Gastrocnemius medialis (tissue), 4 donors: ENCODE data around the gene SLC25A30. TPM values are rescaled to one million over a fixed set of nuclear protein-coding genes. Genes with fewer than 3 reads are reported as not detected.
A peak's percentile ranks its signal among the peaks of the same experiment; 100 is the strongest.

Experiments
- ATAC-seq, 2 donors: fragments of 150-250 bp; one replicate each; pipeline ENCODE4 v1.9.1; 2016
- DNase-seq, 2 donors: peaks; one replicate each; pipeline ENCODE4 v3.0.0-alpha.2; 2019
- H3K27ac ChIP-seq, 4 donors: fragments of 200-600 bp; sonication (generic); 1 replicate in 1 of 4; 2 replicates in 3 of 4; pipeline ENCODE4 v1.5.1; 2016 to 2018; ENCODE audit warnings: mild to moderate bottlenecking in 2 of 4, moderate library complexity in 1 of 4
- H3K27me3 ChIP-seq, 3 donors: fragments of 200-600 bp; sonication (generic) in 2 of 3; 1 replicate in 1 of 3; 2 replicates in 2 of 3; pipeline versions ENCODE4 v1.5.1 to v1.6.0; 2016 to 2019; ENCODE audit warnings: mild to moderate bottlenecking in 1 of 3, moderate library complexity in 1 of 3
- H3K36me3 ChIP-seq, 2 donors: fragments of 200-600 bp; sonication (generic) in 1 of 2; one replicate each; pipeline ENCODE4 v1.5.1; 2017 to 2018
- H3K4me1 ChIP-seq, 2 donors: fragments of 200-600 bp; sonication (generic) in 1 of 2; one replicate each; pipeline ENCODE4 v1.5.1; 2016 to 2017; ENCODE audit warnings: mild to moderate bottlenecking in 2 of 2
- H3K4me3 ChIP-seq, 4 donors: fragments of 200-600 bp; sonication (generic) in 3 of 4; 1 replicate in 1 of 4; 2 replicates in 3 of 4; pipeline ENCODE4 v1.5.1; 2016 to 2019; ENCODE audit warnings: mild to moderate bottlenecking in 2 of 4
- H3K9me3 ChIP-seq, 3 donors: fragments of 200-600 bp; sonication (generic) in 2 of 3; 1 replicate in 1 of 3; 2 replicates in 2 of 3; pipeline ENCODE4 v1.5.1; 2016 to 2019
- POLR2A ChIP-seq, 2 donors: fragments of 450-650 bp; IDR thresholded peaks; one replicate each; pipeline ENCODE4 v1.6.1; 2017; ENCODE audit warnings: antibody characterized with exemption in 2 of 2, mild to moderate bottlenecking in 2 of 2, moderate library complexity in 2 of 2
- in situ Hi-C, 4 donors: fragments of 200-750 bp; cut with MboI; loops; one replicate each; pipeline versions ENCODE4 v1.15.0 to v1.8.0; 2017; ENCODE audit warnings: low sequenced_read_pairs in 4 of 4
- intact Hi-C: fragments of 100-400 bp; cut with DNase I; formaldehyde crosslinking; loops from one replicate; pipeline ENCODE4 v1.15.1; 2023; ENCODE audit warnings: low total_unique reads
- total RNA-seq, 4 donors: library from RNA; depleted of rRNA; stranded (reverse); fragments of >200 nt; gene quantifications; one replicate each; pipeline versions ENCODE4 v1.1.0 to v1.2.3, GENCODE V29; 2016
- TF ChIP-seq, protein P1 (sequence below), 5 experiments: fragments of 450-650 bp in 3 of 5; fragments of 200-600 bp in 2 of 5; sonication (generic) in 2 of 5; IDR thresholded peaks in 4 of 5; conservative IDR thresholded peaks in 1 of 5; 1 replicate in 4 of 5; 2 replicates in 1 of 5; pipeline ENCODE4 v1.5.1; 2016 to 2019; ENCODE audit warnings: antibody characterized with exemption in 5 of 5, mild to moderate bottlenecking in 3 of 5, moderate library complexity in 3 of 5

Gene SLC25A30
- total RNA-seq, 4 donors from 2014 or later = 4.2 to 27.1 (median 14.6) TPM

DNA sequence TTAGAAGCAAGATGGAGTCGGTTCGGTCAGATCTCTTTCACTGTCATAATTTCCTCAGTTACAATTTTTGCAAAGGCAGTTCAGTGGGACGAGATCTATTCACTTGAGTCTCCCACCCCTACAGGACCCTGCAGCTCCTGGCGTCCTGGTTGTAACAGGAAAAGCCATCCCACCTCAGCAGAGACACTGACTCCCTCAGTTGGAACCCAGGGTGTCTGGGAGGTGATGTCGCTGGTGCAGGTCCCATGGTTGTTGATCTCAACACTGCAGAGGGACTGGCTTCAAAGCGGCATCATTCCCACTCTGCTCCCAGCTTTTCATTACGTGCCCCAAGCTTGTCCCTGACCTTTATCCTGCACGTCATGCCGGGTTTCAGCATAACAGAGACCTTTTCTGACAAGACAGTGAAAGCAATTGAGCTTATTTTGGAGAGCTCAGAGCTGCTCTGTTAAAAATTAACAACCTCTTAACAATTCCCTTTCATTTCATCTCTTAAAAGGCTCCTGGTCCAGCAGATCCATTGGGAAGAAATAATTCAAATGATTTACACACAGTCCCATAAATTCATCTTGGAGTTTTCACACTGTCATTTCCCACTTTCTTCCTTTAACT is 29.0 kb upstream of the SLC25A30 start:
- Histone ChIP-seq H3K27me3 (no peaks in the 10 kb centered on the region), H3K9me3 (no peaks in the 10 kb centered on the region), H3K4me3 (no peak overlapping the region), H3K36me3 (no peaks in the 10 kb centered on the region), H3K27ac (no peak overlapping the region), H3K4me1 (no peaks in the 10 kb centered on the region)
- ATAC-seq (no peak), DNase-seq (no peak)
- intact Hi-C loops = no loop called here
- in situ Hi-C loops = no loop called here
- TF ChIP-seq, protein P1, sequence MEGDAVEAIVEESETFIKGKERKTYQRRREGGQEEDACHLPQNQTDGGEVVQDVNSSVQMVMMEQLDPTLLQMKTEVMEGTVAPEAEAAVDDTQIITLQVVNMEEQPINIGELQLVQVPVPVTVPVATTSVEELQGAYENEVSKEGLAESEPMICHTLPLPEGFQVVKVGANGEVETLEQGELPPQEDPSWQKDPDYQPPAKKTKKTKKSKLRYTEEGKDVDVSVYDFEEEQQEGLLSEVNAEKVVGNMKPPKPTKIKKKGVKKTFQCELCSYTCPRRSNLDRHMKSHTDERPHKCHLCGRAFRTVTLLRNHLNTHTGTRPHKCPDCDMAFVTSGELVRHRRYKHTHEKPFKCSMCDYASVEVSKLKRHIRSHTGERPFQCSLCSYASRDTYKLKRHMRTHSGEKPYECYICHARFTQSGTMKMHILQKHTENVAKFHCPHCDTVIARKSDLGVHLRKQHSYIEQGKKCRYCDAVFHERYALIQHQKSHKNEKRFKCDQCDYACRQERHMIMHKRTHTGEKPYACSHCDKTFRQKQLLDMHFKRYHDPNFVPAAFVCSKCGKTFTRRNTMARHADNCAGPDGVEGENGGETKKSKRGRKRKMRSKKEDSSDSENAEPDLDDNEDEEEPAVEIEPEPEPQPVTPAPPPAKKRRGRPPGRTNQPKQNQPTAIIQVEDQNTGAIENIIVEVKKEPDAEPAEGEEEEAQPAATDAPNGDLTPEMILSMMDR (IDR thresholded peaks at IDR 0.05 in 4 of 5, conservative IDR thresholded peaks at IDR 0.05 in 1 of 5) = no peak
- TF ChIP-seq POLR2A (IDR thresholded peaks at IDR 0.05) = no peak

DNA sequence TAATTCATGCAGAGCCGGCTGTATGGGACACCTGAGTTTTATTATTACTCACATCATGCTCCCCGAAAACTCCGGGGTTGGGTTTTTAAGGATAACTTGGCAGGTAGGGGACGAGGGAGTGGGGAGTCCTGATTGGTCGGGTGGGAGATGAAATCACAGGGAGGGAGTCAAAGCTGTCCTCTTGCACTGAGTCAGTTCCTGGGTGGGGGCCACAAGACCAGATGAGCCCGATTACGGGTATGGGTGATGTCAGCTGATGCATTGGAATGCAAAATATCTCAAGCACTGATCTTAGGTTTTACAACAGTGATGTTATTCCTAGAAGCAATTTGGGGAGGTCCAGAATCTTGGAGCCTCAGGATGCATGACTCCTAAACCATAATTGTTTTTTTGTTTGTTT is 28.0 kb upstream of the SLC25A30 start:
- no peak for ATAC-seq
- no peak for TF ChIP-seq POLR2A (IDR thresholded peaks at IDR 0.05)
- TF ChIP-seq, protein P1 (IDR thresholded peaks at IDR 0.05 in 4 of 5, conservative IDR thresholded peaks at IDR 0.05 in 1 of 5) = no peak
- Histone ChIP-seq H3K4me1 (peaks cover 7 to 9% of the 10 kb centered on the region in 2 donors), H3K27me3 (no peaks in the 10 kb centered on the region), H3K4me3 (no peak overlapping the region), H3K27ac (no peak overlapping the region), H3K36me3 (no peaks in the 10 kb centered on the region), H3K9me3 (no peaks in the 10 kb centered on the region)
- no peak for DNase-seq
- in situ Hi-C loops (no loop called here), intact Hi-C loops (no loop called here)

DNA sequence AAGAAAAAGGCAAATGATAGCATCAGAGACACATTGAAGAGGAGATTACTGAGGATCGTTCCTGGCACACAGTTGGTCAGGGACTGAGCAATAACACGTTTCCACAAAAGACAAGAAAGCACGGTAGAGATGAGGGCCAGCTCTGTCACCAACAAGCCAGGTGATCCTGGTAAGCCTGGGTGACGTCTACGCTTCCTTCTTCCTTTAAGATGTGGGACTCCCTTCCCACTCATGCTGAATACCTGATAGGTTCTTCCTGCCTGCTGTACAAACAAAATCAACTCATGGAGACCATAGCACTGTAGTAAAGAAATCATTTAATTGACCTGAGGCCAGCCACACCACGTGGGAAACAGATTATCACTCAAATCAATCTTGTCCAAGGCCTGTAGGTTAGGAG is 26.9 kb upstream of the SLC25A30 start:
- intact Hi-C loops = no loop called here
- Histone ChIP-seq H3K4me1 (peaks cover 16 to 19% of the 10 kb centered on the region in 2 donors), H3K36me3 (no peaks in the 10 kb centered on the region), H3K27ac (no peak overlapping the region), H3K27me3 (no peaks in the 10 kb centered on the region), H3K9me3 (no peaks in the 10 kb centered on the region), H3K4me3 (no peak overlapping the region)
- in situ Hi-C loops = no loop called here
- DNase-seq (no peak), ATAC-seq (no peak)
- no peak for TF ChIP-seq POLR2A (IDR thresholded peaks at IDR 0.05)
- TF ChIP-seq, protein P1 (IDR thresholded peaks at IDR 0.05 in 4 of 5, conservative IDR thresholded peaks at IDR 0.05 in 1 of 5) = no peak

DNA sequence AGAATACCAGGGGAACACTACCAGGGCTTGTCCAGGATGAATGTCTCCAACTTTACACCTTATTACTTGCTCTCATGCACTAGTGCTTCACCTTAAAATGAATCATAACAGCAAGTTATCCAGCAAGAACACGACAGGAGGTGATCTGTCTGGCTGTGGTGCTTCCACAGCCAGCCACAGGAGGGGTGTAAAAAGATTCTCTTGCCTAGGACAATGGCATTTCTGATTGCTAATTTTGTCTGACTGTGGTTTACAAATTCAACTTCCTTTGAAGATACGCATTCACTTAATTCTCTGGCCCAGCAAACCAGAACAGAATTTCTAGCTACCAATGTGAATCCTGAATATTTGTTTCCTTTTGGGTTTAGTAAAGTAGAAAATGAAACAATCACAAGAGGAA is 23.5 kb upstream of the SLC25A30 start:
- in situ Hi-C loops (no loop called here), intact Hi-C loops (loop anchor here (2.0 kb wide), 1 partner anchor 23 kb away; the partner anchor contains the start of gene COG3)
- TF ChIP-seq POLR2A (IDR thresholded peaks at IDR 0.05) = no peak
- TF ChIP-seq, protein P1 (IDR thresholded peaks at IDR 0.05 in 4 of 5, conservative IDR thresholded peaks at IDR 0.05 in 1 of 5) = peak in 3 of 5 experiments; percentile 35 to 52 (median 47)
- Histone ChIP-seq H3K36me3 (no peaks in the 10 kb centered on the region), H3K4me1 (peaks cover 22 to 30% of the 10 kb centered on the region in 2 donors), H3K9me3 (no peaks in the 10 kb centered on the region), H3K4me3 (no peak overlapping the region), H3K27me3 (no peaks in the 10 kb centered on the region), H3K27ac (peak overlapping the region; percentile 82 to 93 (median 89))
- DNase-seq = no peak
- peak; percentile 26 to 34 for ATAC-seq
